GM10847 (cell line): ENCODE measurements around the gene PDP2.

Source experiments
- POLR2A ChIP-seq: IDR thresholded peaks from 2 replicates; pipeline ENCODE4 v1.6.1; 2011; ENCODE audit not compliant: insufficient read length; ENCODE audit errors: extremely low read depth

PDP2 gene

DNA sequence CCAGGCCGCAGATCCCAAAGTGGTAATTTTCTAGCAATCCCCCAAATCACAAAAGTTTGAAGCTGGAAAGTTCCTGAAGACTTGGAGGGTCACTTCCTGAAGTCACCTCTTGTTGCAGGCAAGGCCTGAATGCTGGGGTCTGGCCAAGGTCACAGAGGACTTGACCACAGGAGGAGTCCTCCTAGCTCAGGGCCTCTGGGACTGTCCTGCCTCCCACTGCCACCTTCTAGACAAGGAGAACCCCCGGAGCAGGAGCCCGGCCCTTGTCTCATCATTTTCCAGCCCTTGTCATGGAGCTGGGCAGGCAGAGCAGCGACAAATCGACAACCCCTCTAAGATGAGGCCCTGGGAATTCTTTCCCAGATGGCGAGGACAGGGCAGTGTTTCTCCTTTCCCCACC lies 38.0 kb downstream of the PDP2 start:
- no peak for TF ChIP-seq POLR2A

DNA sequence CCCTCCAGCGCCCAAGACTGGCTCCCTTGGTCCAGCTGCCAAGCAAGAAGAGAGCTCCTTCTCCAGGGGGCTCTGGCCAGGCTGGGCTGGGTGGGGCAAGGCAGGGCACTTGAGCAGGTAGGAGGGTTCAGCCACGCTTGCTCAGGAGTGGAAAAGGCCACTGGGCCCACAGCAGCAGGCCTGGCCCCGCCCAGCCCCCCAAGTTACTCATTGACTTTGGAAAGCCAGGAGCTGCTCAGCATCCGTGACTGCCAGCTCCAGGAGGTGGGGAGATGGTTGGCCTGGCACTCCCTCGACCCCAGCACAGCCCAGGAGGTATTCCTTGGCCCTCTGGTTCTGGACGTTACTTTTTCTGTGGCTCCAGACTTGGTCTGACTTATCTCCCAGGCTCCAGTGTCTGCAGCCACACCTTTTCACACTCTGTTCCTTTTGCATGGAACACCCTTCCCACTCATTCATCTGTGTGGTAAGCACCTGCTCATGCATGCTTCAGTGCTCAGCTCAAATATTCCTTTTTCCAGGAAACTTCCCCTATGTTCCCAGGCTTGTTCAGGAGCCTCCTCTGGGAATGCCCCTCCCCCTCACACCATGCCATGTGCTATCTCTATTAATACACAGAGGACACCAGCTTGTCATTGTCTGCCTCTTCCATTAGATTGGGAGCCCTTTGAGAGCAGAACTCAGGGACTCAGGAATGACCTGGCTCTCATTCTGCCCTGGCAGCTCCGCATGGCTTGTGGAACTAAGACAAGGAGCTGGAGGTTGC lies 38.7 kb downstream of the PDP2 start, which contains the start of gene CDH16:
CDH16 (minus strand) TSS at position 83 of the 766 bp plus-strand sequence. CDS start 820 bp downstream, outside the sequence.
- no peak for TF ChIP-seq POLR2A

DNA sequence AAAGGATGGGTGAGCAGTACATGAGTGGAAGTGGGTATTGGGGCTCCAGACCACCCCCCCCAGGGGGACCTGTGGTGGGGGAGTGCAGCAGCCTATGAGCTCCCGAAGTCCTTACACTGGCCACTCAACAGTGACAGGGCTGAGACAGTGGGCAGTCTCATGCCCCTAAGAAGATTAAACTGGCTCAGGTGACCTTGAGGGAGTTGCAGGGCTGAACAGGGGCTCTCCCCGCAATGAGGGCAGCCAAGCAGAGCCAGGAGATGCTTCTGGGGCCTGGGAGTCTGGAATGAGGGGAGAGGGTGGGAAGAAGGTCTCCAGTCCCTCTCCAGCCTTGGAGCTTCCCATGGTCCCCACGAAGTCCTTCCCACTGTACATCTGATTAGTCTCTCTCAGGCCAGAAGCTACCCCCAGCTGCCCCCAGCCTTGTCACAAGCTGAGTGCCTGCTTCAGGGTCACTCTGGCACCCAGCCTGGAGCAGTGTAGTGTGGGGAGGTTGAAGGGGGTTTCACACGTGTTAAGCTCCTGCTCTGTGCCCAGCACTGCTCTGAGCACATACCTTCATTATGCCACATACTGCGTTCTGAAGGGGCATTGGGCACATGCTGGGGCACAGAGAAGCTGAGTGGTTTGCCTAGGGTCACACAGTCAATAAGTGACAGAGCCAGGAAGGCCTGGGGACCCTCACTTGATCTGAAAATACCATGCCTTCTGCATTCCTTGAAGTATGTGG lies 39.4 kb downstream of the PDP2 start:
- TF ChIP-seq POLR2A, result no peak

DNA sequence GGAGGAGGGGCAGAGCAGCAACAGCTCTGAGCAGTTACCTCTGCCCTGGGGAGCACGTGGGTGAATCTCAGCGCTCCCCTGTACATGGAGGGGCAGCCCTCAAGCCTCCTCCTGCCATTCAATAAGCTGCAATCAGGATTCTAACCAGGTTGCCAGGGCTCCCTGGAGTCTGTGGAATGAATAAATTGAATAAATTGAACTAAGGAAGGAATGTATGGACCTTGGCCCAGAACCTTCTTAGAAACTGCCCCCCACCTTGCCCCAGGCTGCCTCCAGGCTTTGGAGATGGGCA lies 39.9 kb downstream of the PDP2 start:
- TF ChIP-seq POLR2A, result no peak

DNA sequence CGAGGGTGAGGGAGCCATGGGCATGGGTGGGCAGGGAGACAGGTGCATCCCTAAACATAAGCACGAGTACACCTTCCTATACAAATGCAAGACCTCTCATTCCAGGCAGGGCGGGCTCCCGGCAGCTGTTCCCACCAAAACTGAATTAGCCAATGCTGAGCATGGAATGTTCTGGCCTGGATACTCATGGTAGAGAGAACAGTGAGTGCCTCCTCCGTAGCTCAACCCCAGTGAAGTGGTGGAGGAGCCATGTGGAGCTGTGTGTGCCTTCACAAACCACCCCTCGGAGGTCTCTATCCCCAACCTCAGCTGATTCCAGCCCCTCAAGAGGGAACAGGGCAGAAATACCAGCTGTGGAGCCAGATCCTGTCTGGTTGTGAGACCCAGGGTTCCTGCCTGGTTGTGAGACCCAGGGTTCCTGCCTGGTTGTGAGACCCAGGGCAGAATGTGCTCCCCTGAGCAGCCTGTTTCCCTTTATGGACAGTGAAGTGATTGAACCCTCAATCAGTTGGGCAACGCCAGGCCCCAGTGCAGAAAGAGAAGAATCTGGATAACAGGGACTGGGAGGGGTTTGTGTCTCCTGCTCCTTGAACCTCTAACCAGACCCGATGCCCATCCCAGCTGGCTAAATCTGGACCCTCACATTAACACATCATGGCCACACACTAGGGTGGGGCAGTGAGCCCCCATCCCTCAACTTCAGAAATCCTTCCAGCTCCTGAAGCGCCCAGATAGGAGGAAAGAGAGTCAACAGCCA lies 40.8 kb downstream of the PDP2 start:
- no peak for TF ChIP-seq POLR2A

DNA sequence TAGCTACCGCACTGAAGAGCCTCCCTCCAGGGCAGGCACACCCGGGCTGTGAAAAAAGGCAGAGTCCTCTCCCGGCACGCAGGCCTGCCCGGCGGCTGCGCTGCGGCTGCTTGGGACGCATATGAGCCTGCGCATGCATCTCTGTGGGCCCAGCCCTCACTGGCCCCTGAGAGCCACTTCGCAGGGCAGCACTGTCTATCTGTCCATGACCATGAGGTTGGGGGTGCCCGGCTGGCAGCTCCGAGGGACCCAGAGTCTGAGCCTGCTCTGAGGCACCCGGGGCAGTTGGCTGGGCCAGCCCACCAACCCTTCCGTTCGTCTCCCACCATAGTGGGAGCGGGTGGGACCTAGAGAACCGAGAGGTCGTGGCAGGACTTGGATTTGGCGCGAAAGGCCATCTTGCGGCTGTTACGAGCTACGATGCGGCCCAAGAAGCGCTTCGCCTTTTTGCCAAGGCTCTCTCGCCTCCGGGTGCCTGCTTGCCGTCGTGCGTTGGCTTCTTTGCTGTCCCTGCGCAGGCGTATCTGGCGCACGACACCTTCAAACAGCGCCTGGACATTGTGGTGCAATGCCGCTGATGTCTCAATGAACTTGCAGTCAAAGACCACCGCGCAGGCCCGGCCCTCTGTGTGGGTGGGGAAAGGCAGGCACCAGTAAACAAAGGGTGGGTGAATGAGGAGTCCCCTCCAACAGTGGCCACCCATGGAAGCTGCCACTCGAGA lies 41.6 kb downstream of the PDP2 start:
- TF ChIP-seq POLR2A, result no peak

DNA sequence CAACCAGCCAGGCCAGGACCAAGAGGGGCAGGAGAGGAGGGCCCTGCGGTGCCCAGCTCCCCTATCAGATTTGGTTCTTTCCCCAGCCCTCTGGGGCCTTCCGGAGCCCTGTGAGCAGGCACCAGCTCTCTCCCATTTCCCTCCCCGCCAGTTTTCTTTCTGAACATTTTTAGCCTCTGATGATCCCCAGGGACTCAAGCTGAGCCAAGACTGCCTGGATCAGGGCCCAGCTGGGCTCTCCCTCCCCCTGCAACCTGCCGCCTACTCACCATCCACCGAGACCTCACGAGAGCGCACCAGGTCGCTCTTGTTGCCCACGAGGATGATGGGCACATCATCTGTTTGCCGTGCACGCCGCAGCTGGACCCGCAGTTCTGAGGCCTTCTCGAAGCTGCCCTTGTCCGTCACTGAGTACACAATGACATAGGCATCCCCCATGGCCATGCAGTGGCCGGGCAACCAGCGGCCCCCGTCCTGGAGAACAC lies 43.0 kb downstream of the PDP2 start:
- no peak for TF ChIP-seq POLR2A

DNA sequence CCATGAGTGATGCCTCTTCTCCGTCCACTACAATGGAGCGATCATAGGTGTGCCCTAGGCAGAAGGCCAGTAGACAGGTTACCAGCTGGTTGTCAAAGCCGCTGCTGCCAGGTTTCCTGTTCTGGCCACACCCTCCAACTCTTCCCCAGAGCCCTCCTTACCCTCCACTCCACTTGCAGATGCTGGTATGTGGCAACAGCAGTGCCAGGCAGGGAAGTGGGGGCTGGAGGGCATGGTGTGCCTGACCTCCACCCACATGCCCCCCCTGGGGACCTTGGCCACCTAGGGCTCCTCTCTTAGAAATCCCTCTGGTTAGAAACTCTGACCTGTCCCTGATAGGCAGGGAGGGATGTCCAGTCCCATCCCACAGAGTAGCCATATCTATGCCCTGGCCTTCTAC lies 43.6 kb downstream of the PDP2 start:
- TF ChIP-seq POLR2A, result no peak

DNA sequence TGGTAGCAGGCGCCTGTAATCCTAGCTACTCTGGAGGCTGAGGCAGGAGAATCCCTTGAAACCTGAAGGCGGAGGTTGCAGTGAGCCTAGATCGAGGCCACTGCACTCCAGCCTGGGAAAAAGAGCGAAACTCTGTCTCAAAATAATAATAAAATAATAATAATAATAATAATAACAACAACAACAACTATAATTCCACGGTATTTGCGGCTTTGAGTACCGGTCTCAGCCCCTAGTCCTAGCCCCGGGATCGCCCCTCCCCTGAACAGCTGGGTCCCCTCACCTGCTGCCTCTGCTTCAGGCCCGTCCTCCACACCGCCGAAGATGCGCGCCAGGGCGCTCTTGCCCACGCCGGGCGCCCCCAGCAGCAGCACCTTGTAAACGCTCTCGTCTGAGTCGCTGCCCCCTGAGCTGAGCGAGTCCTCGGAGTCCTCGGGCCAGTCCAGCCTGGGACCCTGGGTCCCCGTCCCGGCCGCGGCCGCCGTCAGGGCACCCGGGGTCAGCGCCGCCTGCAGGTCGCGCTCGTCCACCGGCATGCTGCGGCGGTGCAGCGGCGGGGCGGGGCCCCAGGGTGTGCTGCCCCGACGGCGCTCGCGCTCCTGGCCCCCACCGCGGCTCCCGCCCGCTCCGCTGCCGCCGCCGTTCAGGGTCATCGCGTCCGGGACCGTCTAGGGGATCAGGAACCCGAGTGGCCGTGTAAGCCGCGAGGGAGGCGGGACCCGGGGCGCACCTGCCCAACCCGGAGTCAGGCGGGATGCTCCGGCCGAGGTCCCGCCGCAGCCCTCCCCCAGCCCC lies 44.4 kb downstream of the PDP2 start:
- TF ChIP-seq POLR2A, result no peak

DNA sequence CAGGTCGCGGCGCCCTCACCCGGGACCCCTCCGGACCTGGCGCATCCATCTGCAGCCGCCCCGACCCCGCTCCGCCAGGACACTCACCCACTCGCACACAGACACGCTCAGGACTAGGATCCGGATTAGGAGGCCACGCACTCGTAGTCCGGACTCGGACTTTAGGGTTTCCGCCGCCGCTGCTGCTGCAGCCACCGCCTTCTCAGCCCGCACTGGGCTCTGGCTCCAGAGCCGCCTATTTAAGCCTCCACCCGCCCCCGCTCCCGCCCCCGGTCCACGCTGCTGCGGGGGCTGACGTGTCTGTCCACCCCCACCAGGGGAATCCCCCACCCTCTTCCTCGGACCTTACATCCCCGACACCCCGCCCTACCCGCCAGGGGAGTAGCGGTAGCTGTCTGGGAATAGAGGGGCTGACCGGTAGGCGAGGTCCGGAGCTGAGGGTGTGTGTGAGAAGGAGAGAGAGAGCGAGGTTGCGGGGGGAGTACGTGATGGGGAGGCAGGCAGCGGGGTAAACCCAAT lies 45.1 kb downstream of the PDP2 start, which contains the start of gene RRAD:
RRAD (minus strand) TSS at position 214 of the 519 bp plus-strand sequence. CDS start 356 bp downstream, outside the sequence.
- TF ChIP-seq POLR2A, result no peak

DNA sequence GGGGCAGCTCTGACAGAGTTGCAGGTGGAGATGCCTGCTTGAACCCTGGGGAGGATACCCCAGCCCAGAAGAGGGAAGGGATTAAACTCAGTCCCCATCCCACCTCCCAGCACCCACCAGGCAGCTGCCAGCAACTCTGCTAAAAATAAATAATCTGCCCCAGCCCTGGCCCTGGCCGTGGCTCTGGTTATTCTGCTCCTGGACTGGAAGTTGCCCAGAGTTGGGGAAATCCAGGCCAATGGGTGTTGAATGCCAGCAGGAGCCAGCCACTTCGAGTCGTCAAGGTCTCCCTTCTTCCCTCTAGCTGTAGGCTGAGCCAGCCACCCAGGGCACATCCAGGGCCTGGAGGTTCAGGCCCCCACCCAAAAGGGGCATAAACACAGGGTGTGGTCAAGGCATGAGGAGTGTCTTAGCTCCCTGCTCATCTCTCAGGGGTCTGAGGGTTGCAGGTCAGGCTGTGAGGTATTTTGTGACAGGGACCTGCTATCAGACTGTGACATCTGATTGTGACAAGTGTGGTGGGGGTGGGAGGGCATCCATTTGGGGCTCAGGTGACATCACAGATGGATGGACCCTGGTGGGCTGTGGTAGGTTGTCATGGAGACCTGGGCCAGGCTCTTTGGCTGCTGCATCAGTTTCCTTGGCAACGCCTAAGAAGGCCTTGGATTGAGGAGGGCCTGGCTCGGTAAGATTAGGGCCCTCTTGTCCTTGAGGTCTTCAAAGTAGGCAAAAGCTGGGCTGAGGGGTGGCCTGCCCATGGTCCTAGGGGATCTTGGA lies 46.0 kb downstream of the PDP2 start:
- no peak for TF ChIP-seq POLR2A

DNA sequence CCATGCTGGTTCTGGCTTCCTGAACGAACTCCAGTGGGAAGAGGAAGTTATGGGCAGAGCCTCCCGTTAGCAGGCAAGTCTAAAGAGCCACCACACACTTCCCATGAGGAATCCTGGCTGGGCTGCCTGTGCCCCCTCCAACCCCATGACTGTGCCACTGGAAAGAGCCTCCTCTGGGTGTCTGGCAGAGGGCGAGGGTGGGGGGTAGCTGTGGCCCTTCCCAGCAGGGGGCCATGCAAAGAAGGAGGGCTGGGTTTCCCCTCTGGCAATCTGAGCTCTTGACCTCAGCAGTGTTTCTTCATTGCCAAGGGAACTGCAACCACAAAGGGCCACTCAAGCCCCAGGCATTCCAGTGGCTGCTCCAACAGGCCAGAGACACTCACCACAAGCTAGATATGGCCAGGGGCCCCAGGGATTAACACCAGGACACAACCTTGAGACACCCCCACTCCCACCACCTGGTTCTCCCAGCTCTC lies 46.7 kb downstream of the PDP2 start:
- no peak for TF ChIP-seq POLR2A
